Measurements from ENCODE around the gene PPP2R2C. TPM values are rescaled to one million over a fixed set of nuclear protein-coding genes. Genes with fewer than 3 reads are reported as not detected.

The PPP2R2C gene
- total RNA-seq, 1 donor from 2014 or later: not detected

DNA sequence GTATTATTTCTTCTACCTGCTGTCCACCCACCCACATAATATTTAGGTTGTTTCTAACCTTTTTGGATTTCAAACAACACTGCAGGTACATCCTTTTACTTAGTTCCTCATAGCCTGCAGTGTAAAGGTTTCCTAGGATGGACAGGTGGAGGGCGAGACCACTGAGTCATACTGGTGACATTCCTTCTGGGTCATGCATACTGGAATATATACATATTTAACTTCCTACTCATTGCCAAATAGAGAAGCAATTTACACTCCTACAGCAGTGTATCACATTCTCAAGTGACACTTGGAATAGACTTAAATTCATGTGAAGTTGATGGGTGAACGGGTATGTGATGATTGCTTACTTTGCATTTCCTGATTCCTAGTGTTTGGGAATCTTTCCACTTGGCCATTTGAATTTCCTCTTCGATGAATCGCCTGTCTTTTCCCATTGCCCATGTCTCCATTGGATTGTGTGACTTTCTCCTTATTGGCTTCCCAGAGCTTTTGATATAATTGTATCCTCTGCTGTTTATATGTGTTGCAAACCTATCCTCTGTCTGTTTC, 8.2 kb upstream of the PPP2R2C start:
- H3K27me3 ChIP-seq (ENCODE audit: control insufficient read depth in 3 of 3, insufficient read depth in 3 of 3, low read length in 3 of 3): peaks cover 13 to 29% (median 19%) of the 10 kb centered on the region in 3 donors
- no peak overlapping the region for H3K4me3 ChIP-seq (ENCODE audit: low read length in 3 of 3)
- H3K36me3 ChIP-seq (ENCODE audit: control insufficient read depth in 3 of 3, insufficient read depth in 3 of 3, low read length in 3 of 3): no peaks in the 10 kb centered on the region
- no peak overlapping the region for H3K27ac ChIP-seq (ENCODE audit: low read depth, low read length)
- H3K9me3 ChIP-seq (ENCODE audit: control insufficient read depth in 3 of 3, low read length in 3 of 3): no peaks in the 10 kb centered on the region
- H3K9ac ChIP-seq (ENCODE audit: low read depth in 1 of 3, low read length in 3 of 3): no peak overlapping the region
- no peaks in the 10 kb centered on the region for H3K4me1 ChIP-seq (ENCODE audit: control insufficient read depth in 3 of 3, insufficient read depth in 3 of 3, low read length in 3 of 3)

- Histone ChIP-seq H3K27me3 (ENCODE audit: control insufficient read depth in 3 of 3, insufficient read depth in 3 of 3, low read length in 3 of 3) (peaks cover 31 to 45% (median 35%) of the 10 kb centered on the region in 3 donors), H3K36me3 (ENCODE audit: control insufficient read depth in 3 of 3, insufficient read depth in 3 of 3, low read length in 3 of 3) (no peaks in the 10 kb centered on the region), H3K27ac (ENCODE audit: low read depth, low read length) (no peak overlapping the region), H3K4me1 (ENCODE audit: control insufficient read depth in 3 of 3, insufficient read depth in 3 of 3, low read length in 3 of 3) (no peaks in the 10 kb centered on the region), H3K9me3 (ENCODE audit: control insufficient read depth in 3 of 3, low read length in 3 of 3) (no peaks in the 10 kb centered on the region), H3K4me3 (ENCODE audit: low read length in 3 of 3) (no peak overlapping the region), H3K9ac (ENCODE audit: low read depth in 1 of 3, low read length in 3 of 3) (no peak overlapping the region)
Measured at GRCh38 chr4:6478546-6479220, 6.3 kb upstream of the PPP2R2C start.

DNA sequence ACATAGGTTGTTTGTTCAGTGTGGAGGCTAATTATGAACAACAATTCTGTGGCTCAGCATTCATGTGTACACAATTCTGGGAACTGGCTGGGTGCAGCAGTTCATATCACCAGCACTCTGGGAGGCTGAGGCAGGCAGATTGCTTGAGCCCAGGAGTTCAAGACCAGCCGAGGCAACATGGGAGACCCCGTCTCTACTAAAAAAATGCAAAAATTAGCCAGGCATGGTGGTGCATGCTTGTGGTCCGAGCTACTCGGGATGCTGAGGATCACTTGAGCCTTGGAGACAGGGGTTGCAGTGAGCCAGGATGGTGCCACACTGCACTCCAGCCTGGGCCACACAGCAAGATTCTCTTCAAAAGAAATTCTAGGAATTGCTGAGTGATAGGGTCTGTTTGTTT, 4.5 kb upstream of the PPP2R2C start:
- H3K9me3 ChIP-seq (ENCODE audit: control insufficient read depth in 3 of 3, low read length in 3 of 3): no peaks in the 10 kb centered on the region
- H3K27ac ChIP-seq (ENCODE audit: low read depth, low read length): no peak overlapping the region
- H3K9ac ChIP-seq (ENCODE audit: low read depth in 1 of 3, low read length in 3 of 3): no peak overlapping the region
- no peak overlapping the region for H3K4me3 ChIP-seq (ENCODE audit: low read length in 3 of 3)
- H3K36me3 ChIP-seq (ENCODE audit: control insufficient read depth in 3 of 3, insufficient read depth in 3 of 3, low read length in 3 of 3): no peaks in the 10 kb centered on the region
- H3K4me1 ChIP-seq (ENCODE audit: control insufficient read depth in 3 of 3, insufficient read depth in 3 of 3, low read length in 3 of 3): no peaks in the 10 kb centered on the region
- peaks cover 36 to 53% (median 43%) of the 10 kb centered on the region in 3 donors for H3K27me3 ChIP-seq (ENCODE audit: control insufficient read depth in 3 of 3, insufficient read depth in 3 of 3, low read length in 3 of 3)

- no peak overlapping the region for H3K9ac ChIP-seq (ENCODE audit: low read depth in 1 of 3, low read length in 3 of 3)
- H3K9me3 ChIP-seq (ENCODE audit: control insufficient read depth in 3 of 3, low read length in 3 of 3): no peaks in the 10 kb centered on the region
- no peaks in the 10 kb centered on the region for H3K36me3 ChIP-seq (ENCODE audit: control insufficient read depth in 3 of 3, insufficient read depth in 3 of 3, low read length in 3 of 3)
- no peak overlapping the region for H3K4me3 ChIP-seq (ENCODE audit: low read length in 3 of 3)
- no peak overlapping the region for H3K27ac ChIP-seq (ENCODE audit: low read depth, low read length)
- H3K4me1 ChIP-seq (ENCODE audit: control insufficient read depth in 3 of 3, insufficient read depth in 3 of 3, low read length in 3 of 3): peaks cover under 1 to 2% (median 1%) of the 10 kb centered on the region in 3 donors
- H3K27me3 ChIP-seq (ENCODE audit: control insufficient read depth in 3 of 3, insufficient read depth in 3 of 3, low read length in 3 of 3): peaks cover 45 to 62% (median 54%) of the 10 kb centered on the region in 3 donors
Measured at GRCh38 chr4:6475492-6476020, 3.1 kb upstream of the PPP2R2C start.

- no peak overlapping the region for H3K27ac ChIP-seq (ENCODE audit: low read depth, low read length)
- H3K4me3 ChIP-seq (ENCODE audit: low read length in 3 of 3): no peak overlapping the region
- H3K36me3 ChIP-seq (ENCODE audit: control insufficient read depth in 3 of 3, insufficient read depth in 3 of 3, low read length in 3 of 3): no peaks in the 10 kb centered on the region
- H3K4me1 ChIP-seq (ENCODE audit: control insufficient read depth in 3 of 3, insufficient read depth in 3 of 3, low read length in 3 of 3): peaks cover 5 to 7% (median 6%) of the 10 kb centered on the region in 3 donors
- no peaks in the 10 kb centered on the region for H3K9me3 ChIP-seq (ENCODE audit: control insufficient read depth in 3 of 3, low read length in 3 of 3)
- no peak overlapping the region for H3K9ac ChIP-seq (ENCODE audit: low read depth in 1 of 3, low read length in 3 of 3)
- peaks cover 52 to 67% (median 60%) of the 10 kb centered on the region in 3 donors for H3K27me3 ChIP-seq (ENCODE audit: control insufficient read depth in 3 of 3, insufficient read depth in 3 of 3, low read length in 3 of 3)
Measured at GRCh38 chr4:6474705-6475457, 2.5 kb upstream of the PPP2R2C start.

GRCh38 chr4:6474053-6474568, 1.7 kb upstream of the PPP2R2C start:
- H3K27me3 ChIP-seq (ENCODE audit: control insufficient read depth in 3 of 3, insufficient read depth in 3 of 3, low read length in 3 of 3): peaks cover 60 to 71% (median 68%) of the 10 kb centered on the region in 3 donors
- no peak overlapping the region for H3K27ac ChIP-seq (ENCODE audit: low read depth, low read length)
- H3K4me3 ChIP-seq (ENCODE audit: low read length in 3 of 3): no peak overlapping the region
- H3K4me1 ChIP-seq (ENCODE audit: control insufficient read depth in 3 of 3, insufficient read depth in 3 of 3, low read length in 3 of 3): peaks cover 5 to 7% (median 6%) of the 10 kb centered on the region in 3 donors
- H3K9me3 ChIP-seq (ENCODE audit: control insufficient read depth in 3 of 3, low read length in 3 of 3): no peaks in the 10 kb centered on the region
- H3K9ac ChIP-seq (ENCODE audit: low read depth in 1 of 3, low read length in 3 of 3): no peak overlapping the region
- no peaks in the 10 kb centered on the region for H3K36me3 ChIP-seq (ENCODE audit: control insufficient read depth in 3 of 3, insufficient read depth in 3 of 3, low read length in 3 of 3)

GRCh38 chr4:6473264-6474052, 1.0 kb upstream of the PPP2R2C start:
- no peak overlapping the region for H3K27ac ChIP-seq (ENCODE audit: low read depth, low read length)
- no peak overlapping the region for H3K4me3 ChIP-seq (ENCODE audit: low read length in 3 of 3)
- H3K4me1 ChIP-seq (ENCODE audit: control insufficient read depth in 3 of 3, insufficient read depth in 3 of 3, low read length in 3 of 3): peaks cover 5 to 7% (median 6%) of the 10 kb centered on the region in 3 donors
- no peak overlapping the region for H3K9ac ChIP-seq (ENCODE audit: low read depth in 1 of 3, low read length in 3 of 3)
- no peaks in the 10 kb centered on the region for H3K9me3 ChIP-seq (ENCODE audit: control insufficient read depth in 3 of 3, low read length in 3 of 3)
- H3K36me3 ChIP-seq (ENCODE audit: control insufficient read depth in 3 of 3, insufficient read depth in 3 of 3, low read length in 3 of 3): no peaks in the 10 kb centered on the region
- peaks cover 62 to 69% (median 68%) of the 10 kb centered on the region in 3 donors for H3K27me3 ChIP-seq (ENCODE audit: control insufficient read depth in 3 of 3, insufficient read depth in 3 of 3, low read length in 3 of 3)

DNA sequence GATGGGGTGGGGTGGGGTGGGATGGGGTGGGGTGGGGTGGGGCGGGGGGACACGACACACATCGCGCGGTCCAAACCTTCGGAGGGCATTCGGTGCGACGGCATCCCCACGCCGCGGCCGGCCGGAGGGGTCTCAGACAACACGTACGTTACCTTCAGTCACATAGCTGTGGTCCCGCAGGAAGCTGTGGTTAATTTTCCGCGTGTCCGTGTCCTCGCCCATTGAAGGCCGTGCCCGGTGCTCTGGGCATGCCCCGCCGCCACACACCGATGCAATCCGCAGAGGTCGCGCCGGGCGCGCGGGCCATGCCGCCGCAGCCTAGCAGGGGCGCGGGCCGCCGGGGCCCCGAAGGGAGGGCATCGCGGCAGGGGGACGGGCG, 417 bp downstream of the PPP2R2C start:
- Histone ChIP-seq H3K27me3 (ENCODE audit: control insufficient read depth in 3 of 3, insufficient read depth in 3 of 3, low read length in 3 of 3) (peaks cover 64 to 79% (median 67%) of the 10 kb centered on the region in 3 donors), H3K4me1 (ENCODE audit: control insufficient read depth in 3 of 3, insufficient read depth in 3 of 3, low read length in 3 of 3) (peaks cover 5 to 7% (median 6%) of the 10 kb centered on the region in 3 donors), H3K36me3 (ENCODE audit: control insufficient read depth in 3 of 3, insufficient read depth in 3 of 3, low read length in 3 of 3) (no peaks in the 10 kb centered on the region), H3K9ac (ENCODE audit: low read depth in 1 of 3, low read length in 3 of 3) (no peak overlapping the region), H3K9me3 (ENCODE audit: control insufficient read depth in 3 of 3, low read length in 3 of 3) (no peaks in the 10 kb centered on the region), H3K27ac (ENCODE audit: low read depth, low read length) (no peak overlapping the region), H3K4me3 (ENCODE audit: low read length in 3 of 3) (no peak overlapping the region)

- no peaks in the 10 kb centered on the region for H3K9me3 ChIP-seq (ENCODE audit: control insufficient read depth in 3 of 3, low read length in 3 of 3)
- H3K27ac ChIP-seq (ENCODE audit: low read depth, low read length): no peak overlapping the region
- H3K4me3 ChIP-seq (ENCODE audit: low read length in 3 of 3): no peak overlapping the region
- peaks cover 5 to 7% (median 6%) of the 10 kb centered on the region in 3 donors for H3K4me1 ChIP-seq (ENCODE audit: control insufficient read depth in 3 of 3, insufficient read depth in 3 of 3, low read length in 3 of 3)
- H3K27me3 ChIP-seq (ENCODE audit: control insufficient read depth in 3 of 3, insufficient read depth in 3 of 3, low read length in 3 of 3): peaks cover 59 to 77% (median 67%) of the 10 kb centered on the region in 3 donors
- no peaks in the 10 kb centered on the region for H3K36me3 ChIP-seq (ENCODE audit: control insufficient read depth in 3 of 3, insufficient read depth in 3 of 3, low read length in 3 of 3)
- no peak overlapping the region for H3K9ac ChIP-seq (ENCODE audit: low read depth in 1 of 3, low read length in 3 of 3)
Measured at GRCh38 chr4:6471307-6472007, 957 bp downstream of the PPP2R2C start.

All from skeletal muscle tissue (tissue), 4 donors.